Breast epithelium (tissue), 4 donors: ENCODE measurements around the gene RFNG. TPM values are rescaled to one million over a fixed set of nuclear protein-coding genes. Genes with fewer than 3 reads are reported as not detected.

Experiments used
- DNase-seq, 2 donors: peaks; one replicate each; pipeline ENCODE4 v3.0.0-alpha.2; 2019; ENCODE audit warnings: low spot score in 2 of 2
- H3K27ac ChIP-seq, 2 donors: fragments of 200-600 bp; sonication (generic) in 1 of 2; one replicate each; pipeline ENCODE4 v1.5.1; 2016 to 2019; ENCODE audit warnings: mild to moderate bottlenecking in 1 of 2
- H3K27me3 ChIP-seq, 2 donors: fragments of 200-600 bp; sonication (generic) in 1 of 2; one replicate each; pipeline versions ENCODE4 v1.5.1 to v1.6.0; 2017 to 2019; ENCODE audit warnings: control low read depth in 1 of 2, mild to moderate bottlenecking in 1 of 2
- H3K36me3 ChIP-seq: fragments of 200-600 bp; one replicate; pipeline ENCODE4 v1.5.1; 2019
- H3K4me1 ChIP-seq, 2 donors: fragments of 200-600 bp; sonication (generic); one replicate each; pipeline ENCODE4 v1.5.1; 2016 to 2019; ENCODE audit warnings: control low read depth in 1 of 2
- H3K4me3 ChIP-seq, 3 donors: fragments of 200-600 bp; sonication (generic); 1 replicate in 2 of 3; 2 replicates in 1 of 3; pipeline ENCODE4 v1.5.1; 2016 to 2019; ENCODE audit warnings: mild to moderate bottlenecking in 3 of 3, moderate library complexity in 2 of 3
- H3K9me3 ChIP-seq, 2 donors: fragments of 200-600 bp; sonication (generic) in 1 of 2; one replicate each; pipeline ENCODE4 v1.5.1; 2016 to 2019; ENCODE audit warnings: control low read depth in 1 of 2
- CTCF ChIP-seq, 3 donors: fragments of 450-650 bp; IDR thresholded peaks; one replicate each; pipeline ENCODE4 v1.5.1; 2016 to 2017; ENCODE audit warnings: antibody characterized with exemption in 3 of 3, mild to moderate bottlenecking in 3 of 3, moderate library complexity in 3 of 3
- POLR2A ChIP-seq: fragments of 450-650 bp; IDR thresholded peaks from one replicate; pipeline ENCODE4 v1.6.1; 2016; ENCODE audit warnings: antibody characterized with exemption, mild to moderate bottlenecking, moderate library complexity
- POLR2AphosphoS5 ChIP-seq, 3 donors: sonication (generic); formaldehyde crosslinking; IDR thresholded peaks; one replicate each; pipeline ENCODE4 v1.6.1; 2017; ENCODE audit warnings: antibody characterized with exemption in 3 of 3
- intact Hi-C: fragments of 100-400 bp; cut with DNase I; formaldehyde crosslinking; loops from one replicate; pipeline ENCODE4 v1.15.1; 2023; ENCODE audit warnings: low total_unique reads
- total RNA-seq, 3 donors: library from RNA; depleted of rRNA; stranded (reverse); fragments of >200 nt; gene quantifications; one replicate each; pipeline ENCODE4 v1.1.0, GENCODE V29; 2016

RFNG gene
- total RNA-seq, 3 donors from 2014 or later, result 30.5 to 49.4 (median 31.8) TPM

GRCh38 chr17:82082456-82082855 lies 30.8 kb upstream of the RFNG start:
- DNase-seq, result no peak
- TF ChIP-seq POLR2AphosphoS5 (IDR thresholded peaks at IDR 0.05), result no peak
- no peak for TF ChIP-seq CTCF (IDR thresholded peaks at IDR 0.05)
- no peak for TF ChIP-seq POLR2A
- intact Hi-C loops, result loop anchor here (10.0 kb wide), 1 partner anchor 48 kb away; the partner anchor contains the start of genes DCXR and RAC3
- Histone ChIP-seq H3K36me3 (peaks cover 53% of the 10 kb centered on the region), H3K27ac (no peak overlapping the region), H3K27me3 (no peaks in the 10 kb centered on the region), H3K9me3 (no peaks in the 10 kb centered on the region), H3K4me1 (no peaks in the 10 kb centered on the region), H3K4me3 (no peak overlapping the region)

GRCh38 chr17:82081966-82082365 lies 30.4 kb upstream of the RFNG start:
- intact Hi-C loops, result loop anchor here (10.0 kb wide), 1 partner anchor 47 kb away; the partner anchor contains the start of genes DCXR and RAC3

GRCh38 chr17:82081546-82081945 lies 29.9 kb upstream of the RFNG start:
- H3K27ac ChIP-seq, result no peak overlapping the region
- no peak overlapping the region for H3K4me3 ChIP-seq
- intact Hi-C loops, result loop anchor here (10.0 kb wide), 1 partner anchor 47 kb away; the partner anchor contains the start of genes DCXR and RAC3
- no peak for DNase-seq
- no peaks in the 10 kb centered on the region for H3K4me1 ChIP-seq
- TF ChIP-seq POLR2A (no peak), CTCF (IDR thresholded peaks at IDR 0.05) (no peak), POLR2AphosphoS5 (IDR thresholded peaks at IDR 0.05) (no peak)
- H3K36me3 ChIP-seq, result peaks cover 45% of the 10 kb centered on the region
- H3K9me3 ChIP-seq, result no peaks in the 10 kb centered on the region
- no peaks in the 10 kb centered on the region for H3K27me3 ChIP-seq

More at GRCh38 chr17:82081966-82082365, 30.4 kb upstream of the RFNG start:
- no peak overlapping the region for H3K4me3 ChIP-seq
- DNase-seq, result no peak
- H3K4me1 ChIP-seq, result no peaks in the 10 kb centered on the region
- no peaks in the 10 kb centered on the region for H3K9me3 ChIP-seq
- no peaks in the 10 kb centered on the region for H3K27me3 ChIP-seq
- peaks cover 49% of the 10 kb centered on the region for H3K36me3 ChIP-seq
- no peak overlapping the region for H3K27ac ChIP-seq
- TF ChIP-seq CTCF (IDR thresholded peaks at IDR 0.05) (no peak), POLR2AphosphoS5 (IDR thresholded peaks at IDR 0.05) (no peak), POLR2A (no peak)

- no peaks in the 10 kb centered on the region for H3K9me3 ChIP-seq
- H3K27me3 ChIP-seq, result no peaks in the 10 kb centered on the region
- H3K4me1 ChIP-seq, result no peaks in the 10 kb centered on the region
- intact Hi-C loops, result loop anchor here (10.0 kb wide), 1 partner anchor 46 kb away; the partner anchor contains the start of genes DCXR and RAC3
- no peak for DNase-seq
- H3K27ac ChIP-seq, result no peak overlapping the region
- TF ChIP-seq POLR2A (no peak), CTCF (IDR thresholded peaks at IDR 0.05) (no peak), POLR2AphosphoS5 (IDR thresholded peaks at IDR 0.05) (no peak)
- peaks cover 39% of the 10 kb centered on the region for H3K36me3 ChIP-seq
- H3K4me3 ChIP-seq, result no peak overlapping the region
Measured at GRCh38 chr17:82080789-82081464, 29.3 kb upstream of the RFNG start.

- no peak for DNase-seq
- Histone ChIP-seq H3K9me3 (no peaks in the 10 kb centered on the region), H3K4me3 (no peak overlapping the region), H3K27ac (no peak overlapping the region), H3K27me3 (no peaks in the 10 kb centered on the region), H3K4me1 (no peaks in the 10 kb centered on the region), H3K36me3 (peaks cover 36% of the 10 kb centered on the region)
- intact Hi-C loops, result loop anchor here (10.0 kb wide), 1 partner anchor 45 kb away; the partner anchor contains the start of genes DCXR and RAC3
- TF ChIP-seq POLR2AphosphoS5 (IDR thresholded peaks at IDR 0.05) (no peak), POLR2A (no peak), CTCF (IDR thresholded peaks at IDR 0.05) (no peak)
Measured at GRCh38 chr17:82080048-82080788, 28.6 kb upstream of the RFNG start.
